Activated gamma-delta T cell (primary cell): ENCODE results near the gene ZBTB7B.

ENCODE experiments used
- DNase-seq: peaks from one replicate; lab custom pipeline; 2025; lab: John Stamatoyannopoulos, UW

Gene ZBTB7B

DNA sequence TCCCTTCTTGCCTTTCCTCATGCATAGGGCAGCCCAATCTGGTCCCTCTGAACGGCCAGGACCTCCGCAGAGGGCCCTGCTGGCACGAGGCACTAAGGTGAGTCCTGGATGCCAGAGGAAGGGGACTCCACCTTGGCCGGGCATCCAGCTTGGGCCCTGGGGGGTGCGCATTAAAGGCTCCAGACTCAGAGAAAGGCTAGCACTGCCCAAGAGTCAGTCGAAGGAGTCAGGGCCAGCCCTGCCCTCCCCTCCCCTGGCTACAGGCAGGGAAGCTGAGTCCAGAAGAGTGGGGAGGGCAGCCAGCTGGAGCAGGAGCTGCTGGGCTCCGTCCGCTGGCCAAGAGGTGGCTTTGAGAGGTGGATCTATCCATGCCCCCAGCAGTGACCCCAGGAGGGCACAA is 58.1 kb downstream of the ZBTB7B start:
- no peak for DNase-seq

- DNase-seq = peak; percentile 36
Observed at GRCh38 chr1:155061381-155062150, 59.0 kb downstream of the ZBTB7B start.

DNA sequence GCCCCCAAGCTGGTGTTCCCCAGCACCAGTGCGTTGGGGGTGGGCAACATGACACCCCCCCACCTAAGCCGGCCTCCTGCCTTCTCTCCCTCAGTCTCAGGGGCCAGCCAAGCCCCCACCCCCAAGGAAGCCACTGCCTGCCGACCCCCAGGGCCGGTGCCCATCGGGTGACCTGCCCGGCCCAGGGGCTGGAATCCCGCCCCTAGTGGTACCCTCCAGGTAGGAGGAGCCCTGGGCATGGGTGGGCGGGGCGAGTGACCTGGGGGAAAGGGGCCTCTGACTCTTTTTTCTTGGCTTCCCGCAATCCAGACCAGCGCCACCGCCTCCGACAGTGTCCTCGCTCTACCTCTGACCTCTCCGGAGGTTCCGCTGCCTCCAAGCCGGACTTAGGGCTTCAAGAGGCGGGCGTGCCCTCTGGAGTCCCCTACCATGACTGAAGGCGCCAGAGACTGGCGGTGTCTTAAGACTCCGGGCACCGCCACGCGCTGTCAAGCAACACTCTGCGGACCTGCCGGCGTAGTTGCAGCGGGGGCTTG is 59.6 kb downstream of the ZBTB7B start:
- DNase-seq = no peak

GRCh38 chr1:155062702-155063411 is 60.3 kb downstream of the ZBTB7B start:
- DNase-seq = no peak

DNA sequence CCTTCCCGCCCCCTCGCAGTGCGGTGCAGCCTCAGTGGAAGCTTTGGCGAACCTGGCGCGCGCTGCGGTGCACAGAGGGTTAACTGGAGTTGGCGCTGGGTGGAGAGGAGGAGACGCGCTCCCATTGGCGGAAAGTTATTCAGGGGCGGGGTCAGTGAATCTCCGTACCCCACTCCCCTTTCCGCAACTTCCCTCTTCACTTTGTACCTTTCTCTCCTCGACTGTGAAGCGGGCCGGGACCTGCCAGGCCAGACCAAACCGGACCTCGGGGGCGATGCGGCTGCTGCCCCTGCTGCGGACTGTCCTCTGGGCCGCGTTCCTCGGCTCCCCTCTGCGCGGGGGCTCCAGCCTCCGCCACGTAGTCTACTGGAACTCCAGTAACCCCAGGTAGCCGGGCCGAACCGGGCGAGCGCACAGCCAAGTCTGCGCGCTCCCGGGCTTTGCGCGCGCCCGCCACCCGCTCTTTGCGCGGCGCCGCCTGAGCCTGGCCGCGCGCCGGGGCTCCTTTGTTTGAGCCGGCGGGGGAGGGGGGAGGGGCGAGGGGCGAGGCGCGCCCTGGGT is 61.0 kb downstream of the ZBTB7B start, which contains the start of gene EFNA4:
Gene EFNA4, plus strand, starts transcription at position 191 of the 561 bp plus-strand sequence. Its CDS starts 84 bp downstream, at position 275.
- DNase-seq = peak; percentile 46

DNA sequence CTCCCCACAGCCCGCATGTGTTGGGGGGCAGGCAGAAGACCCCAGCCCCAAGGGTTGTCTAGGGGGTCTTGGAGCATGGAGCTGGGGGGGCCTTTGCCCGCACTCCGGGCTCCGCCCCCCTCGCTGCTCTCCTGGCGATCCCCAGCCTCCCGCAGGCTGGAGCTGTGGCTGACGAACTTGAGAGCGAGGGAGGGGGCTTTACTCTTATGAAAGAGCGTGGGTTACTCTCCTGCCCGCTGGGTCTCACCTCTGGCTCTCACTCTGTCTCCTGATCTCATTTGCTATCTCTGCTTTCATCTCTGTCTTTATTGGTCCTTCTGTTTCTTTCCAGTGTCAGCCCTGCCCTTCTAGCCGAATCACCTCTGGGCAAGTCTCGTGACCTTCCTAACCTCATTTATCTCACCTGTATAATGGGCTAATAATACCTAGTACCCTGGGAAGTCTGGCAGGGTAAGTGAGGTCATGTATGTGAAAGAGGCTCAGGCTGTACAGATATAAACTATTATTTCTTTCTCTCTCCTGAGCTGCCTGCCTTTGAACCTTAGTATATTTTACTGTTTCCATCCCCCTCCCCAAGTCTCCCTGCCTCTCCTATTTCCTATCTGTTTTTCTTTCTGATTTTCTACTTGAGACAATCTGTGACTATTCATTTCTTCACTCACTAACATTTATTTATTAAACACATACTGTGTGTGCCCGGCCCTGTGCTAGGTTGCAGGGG is 61.7 kb downstream of the ZBTB7B start:
- peak; percentile 41 for DNase-seq

- DNase-seq = no peak
Observed at GRCh38 chr1:155064832-155065429, 62.3 kb downstream of the ZBTB7B start.

GRCh38 chr1:155066777-155067176 is 64.2 kb downstream of the ZBTB7B start:
- no peak for DNase-seq
